CMK (cell line): Measurements from ENCODE around the gene HEXD.
"Not testable (repeated sequence)": the region's sequence is repeated elsewhere in the genome, so short reads cannot be mapped to it uniquely, and the experiment has no call there.

Source experiments
- DNase-seq: peaks from one replicate; pipeline ENCODE4 v3.0.0-alpha.2; 2010; ENCODE audit warnings: low read depth

Gene HEXD

DNA sequence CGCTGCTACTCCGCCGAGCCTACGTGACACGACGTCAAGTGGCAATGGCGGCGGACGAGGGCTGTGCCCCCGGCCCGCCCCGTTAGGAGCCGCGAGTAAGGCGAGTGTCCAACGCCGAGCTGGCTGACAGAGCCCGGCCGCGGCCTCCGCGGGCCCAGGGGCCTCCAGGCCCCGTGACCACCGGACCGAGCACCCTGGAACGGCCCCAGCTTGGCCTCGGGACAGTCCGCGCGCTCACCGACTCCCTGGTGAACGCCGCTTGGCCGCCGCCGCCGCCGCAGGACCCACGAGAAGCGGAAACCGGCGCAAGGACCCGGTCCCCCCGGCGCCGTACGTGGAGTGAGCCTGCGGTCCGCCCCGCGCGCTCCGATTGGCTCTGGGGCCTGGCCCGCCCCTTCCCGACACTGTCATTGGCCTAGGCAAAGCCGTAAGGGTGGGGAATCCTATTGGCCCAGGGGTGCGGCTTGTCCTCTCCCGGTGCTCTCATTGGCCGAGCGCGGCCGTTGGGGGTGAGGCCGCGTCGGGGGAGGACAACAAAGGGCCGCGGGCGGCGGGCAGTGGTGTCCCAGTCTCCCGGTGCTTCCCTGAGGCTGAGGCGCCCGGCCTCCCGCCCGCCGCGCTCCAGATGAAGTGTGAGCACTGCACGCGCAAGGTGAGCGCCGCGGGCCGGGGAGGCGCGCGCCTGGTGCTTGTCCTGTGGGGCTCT lies 40.2 kb downstream of the HEXD start, which contains the start of gene NARF:
Gene NARF (plus strand): TSS at position 563 of the 706 bp plus-strand sequence. CDS start 63 bp downstream, at position 626.
- peak; percentile 95 for DNase-seq

- no peak for DNase-seq
Measured at GRCh38 chr17:82458885-82459424, 40.8 kb downstream of the HEXD start.

- DNase-seq, result not testable (repeated sequence)
Measured at GRCh38 chr17:82459936-82460335, 41.8 kb downstream of the HEXD start.

- DNase-seq, result peak; percentile 58
Measured at GRCh38 chr17:82461827-82462524, 43.8 kb downstream of the HEXD start.

GRCh38 chr17:82463391-82463790 lies 45.2 kb downstream of the HEXD start:
- DNase-seq, result no peak

DNA sequence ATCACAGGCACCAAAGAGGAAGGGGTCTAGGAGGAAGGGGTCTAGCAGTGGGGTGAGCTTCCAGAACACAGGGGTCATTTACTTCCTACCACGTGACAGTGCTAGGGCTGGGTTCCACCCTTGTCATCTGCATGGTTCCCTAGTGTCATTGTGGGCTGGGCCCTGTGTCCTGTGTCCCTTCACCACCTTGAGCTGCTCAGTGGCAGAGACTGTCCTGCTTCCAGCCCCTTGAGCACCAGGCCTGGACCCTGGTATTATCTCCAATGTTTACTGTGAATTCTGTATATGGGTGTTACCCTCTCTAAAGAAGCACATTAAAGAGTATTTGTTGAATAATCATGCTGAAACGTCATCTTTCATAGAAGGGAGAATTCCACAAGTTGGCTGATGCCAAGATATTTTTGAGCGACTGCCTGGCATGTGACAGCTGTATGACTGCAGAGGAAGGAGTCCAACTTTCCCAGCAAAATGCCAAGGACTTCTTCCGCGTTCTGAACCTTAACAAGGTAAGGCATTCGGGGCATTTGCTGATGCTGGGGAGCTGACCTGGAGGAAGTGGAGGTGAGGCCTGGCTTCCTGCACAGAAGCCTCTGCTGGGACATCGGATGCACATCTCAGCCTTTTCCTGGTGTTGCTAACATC lies 45.9 kb downstream of the HEXD start:
- DNase-seq, result no peak

- DNase-seq, result no peak
Measured at GRCh38 chr17:82464567-82464929, 46.4 kb downstream of the HEXD start.

DNA sequence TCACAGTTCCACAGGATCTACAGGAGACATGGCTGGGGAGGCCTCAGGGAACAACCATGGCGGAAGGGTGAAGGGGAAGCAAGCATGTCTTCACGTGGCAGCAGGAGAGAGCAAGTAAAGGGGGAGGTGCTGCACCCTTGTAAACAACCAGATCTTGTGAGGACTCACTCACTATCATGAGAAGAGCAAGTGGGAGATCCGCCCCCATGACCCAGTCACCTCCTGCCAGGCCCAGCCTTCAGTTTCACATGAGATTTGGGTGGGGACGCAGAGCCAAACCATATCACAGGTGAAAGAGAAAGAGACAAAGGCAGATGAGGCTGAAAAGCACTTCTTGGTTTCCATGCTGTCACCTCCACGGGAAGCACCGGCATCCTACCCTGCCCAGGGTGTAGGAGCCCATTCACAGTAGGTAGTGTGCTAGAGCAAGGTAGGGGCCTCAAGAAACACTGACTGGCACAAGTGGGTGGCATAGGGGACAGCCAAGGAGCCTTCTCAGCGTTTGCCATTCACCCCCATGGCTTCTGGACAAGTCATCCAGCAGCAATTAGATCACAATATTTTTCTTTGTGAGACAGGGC lies 47.0 kb downstream of the HEXD start:
- DNase-seq, result no peak

GRCh38 chr17:82468692-82469091 lies 50.5 kb downstream of the HEXD start:
- no peak for DNase-seq

DNA sequence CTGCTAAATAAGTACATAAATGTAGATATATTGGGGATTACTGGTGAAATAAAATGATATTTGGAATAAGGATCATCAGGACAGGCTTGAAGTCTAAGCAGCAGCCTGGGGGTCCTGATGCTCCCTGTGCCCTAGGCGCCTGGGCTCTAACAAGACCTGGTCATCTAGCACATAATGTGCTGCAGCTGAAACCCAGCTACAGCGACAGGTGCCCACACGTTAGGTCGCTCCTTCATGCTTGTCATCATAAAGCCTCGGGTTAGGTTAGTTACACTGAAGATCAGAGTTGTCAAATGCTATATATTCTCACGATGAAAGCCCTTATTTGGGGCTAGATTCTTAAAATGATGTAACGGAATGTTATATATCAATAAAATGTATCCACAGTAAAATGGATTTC lies 51.9 kb downstream of the HEXD start:
- DNase-seq, result no peak

GRCh38 chr17:82474223-82475010 lies 56.3 kb downstream of the HEXD start:
- DNase-seq, result no peak

GRCh38 chr17:82475458-82475857 lies 57.3 kb downstream of the HEXD start:
- no peak for DNase-seq

GRCh38 chr17:82477934-82478333 lies 59.8 kb downstream of the HEXD start:
- DNase-seq, result no peak

- no peak for DNase-seq
Measured at GRCh38 chr17:82479602-82480001, 61.5 kb downstream of the HEXD start.

- DNase-seq, result no peak
Measured at GRCh38 chr17:82480318-82480717, 62.2 kb downstream of the HEXD start.

GRCh38 chr17:82483204-82483660 lies 65.1 kb downstream of the HEXD start:
- no peak for DNase-seq

- no peak for DNase-seq
Measured at GRCh38 chr17:82483836-82484235, 65.7 kb downstream of the HEXD start.

DNA sequence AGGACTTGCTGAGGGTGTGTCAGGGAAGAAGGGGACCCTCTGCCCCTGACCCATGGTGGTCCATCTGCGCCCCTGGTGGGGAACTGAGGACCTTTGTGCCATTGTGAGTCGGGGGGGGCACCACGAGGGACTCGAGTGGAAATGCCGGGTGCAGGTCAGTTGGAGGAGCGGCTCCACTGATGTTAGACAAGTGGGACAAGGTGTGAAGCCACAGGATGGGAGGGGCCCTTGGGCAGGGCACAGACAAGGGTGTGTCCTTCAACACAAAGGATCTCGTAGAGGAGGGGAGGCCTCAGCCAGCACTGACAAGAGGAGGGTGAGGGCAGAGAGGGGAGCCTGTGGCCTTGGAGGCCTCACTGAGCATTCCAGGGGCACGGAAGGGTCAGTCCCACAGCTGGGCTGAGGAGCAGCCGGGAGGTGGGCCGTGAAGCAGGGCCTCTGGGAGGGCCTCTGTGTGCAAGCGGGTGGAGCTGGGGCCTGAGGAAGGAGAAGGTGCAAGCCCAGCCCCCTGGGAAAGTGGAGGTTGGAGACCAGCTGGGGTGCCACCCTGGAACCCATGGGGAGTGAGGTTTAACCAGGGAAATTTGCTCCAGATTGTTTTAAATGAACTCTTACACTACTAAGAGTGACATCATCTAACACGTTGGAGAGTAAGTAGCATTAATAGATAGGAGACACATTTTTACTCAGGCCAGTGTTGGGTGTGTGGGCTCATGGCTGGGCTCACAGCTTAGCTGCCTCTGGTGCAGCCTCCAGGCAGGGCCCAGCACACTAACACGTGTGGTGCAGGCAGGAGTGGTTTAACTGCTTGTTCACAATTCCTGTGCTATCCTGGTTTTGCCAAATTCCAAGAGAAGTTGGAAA lies 68.3 kb downstream of the HEXD start:
- no peak for DNase-seq

GRCh38 chr17:82487910-82488309 lies 69.8 kb downstream of the HEXD start:
- no peak for DNase-seq

DNA sequence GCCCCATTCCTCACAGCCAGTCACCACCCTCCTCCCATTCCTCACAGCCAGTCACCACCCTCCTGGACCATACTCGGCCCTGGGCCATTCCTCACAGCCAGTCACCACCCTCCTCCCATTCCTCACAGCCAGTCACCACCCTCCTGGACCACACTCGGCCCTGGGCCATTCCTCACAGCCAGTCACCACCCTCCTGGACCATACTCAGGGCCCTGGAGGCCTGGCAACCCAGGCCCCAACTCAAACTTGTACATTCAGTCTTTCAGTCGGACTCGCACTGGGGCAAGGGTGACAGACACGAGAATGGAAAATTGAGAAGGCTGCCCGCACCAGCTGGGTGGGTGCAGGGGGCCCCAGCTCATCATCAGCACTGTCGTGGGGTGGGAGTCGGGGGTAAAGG lies 71.0 kb downstream of the HEXD start:
- no peak for DNase-seq
